CD4-positive, alpha-beta memory T cell (primary cell): ENCODE measurements around the gene KCNQ1. TPM values are rescaled to one million over a fixed set of nuclear protein-coding genes. Genes with fewer than 3 reads are reported as not detected.
A peak's percentile ranks its signal among the peaks of the same experiment; 100 is the strongest.

Experiments used
- CTCF ChIA-PET: fragments of 350-600 bp; sonication (Branson Sonifier 250); formaldehyde crosslinking; loops from one replicate; lab custom pipeline; 2021; ENCODE audit warnings: inconsistent platforms; ENCODE audit not compliant: partially characterized antibody; lab: Charles Lee
- POLR2A ChIA-PET: fragments of 350-600 bp; sonication (Branson Sonifier 250); formaldehyde crosslinking; loops from one replicate; lab custom pipeline; 2021; ENCODE audit not compliant: partially characterized antibody; lab: Charles Lee
- DNase-seq, 5 donors: peaks; one replicate each; pipeline versions ENCODE4 v3.0.0 to v3.0.0-alpha.2; 2020 to 2022; ENCODE audit warnings: mixed read lengths in 1 of 5
- H3K27ac ChIP-seq: one replicate; pipeline ENCODE4 v1.7.0; 2013; ENCODE audit warnings: low read depth, low read length
- H3K27me3 ChIP-seq: 2 replicates; pipeline ENCODE4 v1.7.0; 2013; ENCODE audit warnings: mild to moderate bottlenecking, low read length, moderate library complexity; ENCODE audit not compliant: insufficient read depth
- H3K36me3 ChIP-seq: 2 replicates; pipeline ENCODE4 v1.7.0; 2013; ENCODE audit warnings: mild to moderate bottlenecking, low read length, moderate library complexity; ENCODE audit not compliant: insufficient read depth
- H3K4me1 ChIP-seq: 2 replicates; pipeline ENCODE4 v1.7.0; 2013; ENCODE audit warnings: mild to moderate bottlenecking, low read length, moderate library complexity; ENCODE audit not compliant: insufficient read depth
- H3K4me3 ChIP-seq, 2 donors: one replicate each; pipeline ENCODE4 v1.7.0; 2013; ENCODE audit warnings: low read length in 2 of 2, mild to moderate bottlenecking in 1 of 2
- H3K9me3 ChIP-seq, 2 donors: one replicate each; pipeline ENCODE4 v1.7.0; 2013; ENCODE audit warnings: low read length in 2 of 2, control low read depth in 1 of 2; ENCODE audit not compliant: control insufficient read depth in 1 of 2
- H3K27ac Mint-ChIP-seq, 7 donors: one replicate each; pipeline ENCODE4 v1.8.0; 2020 to 2021; ENCODE audit warnings: mixed read lengths in 7 of 7, mild to moderate bottlenecking in 6 of 7, inconsistent platforms in 3 of 7, moderate library complexity in 3 of 7
- H3K27me3 Mint-ChIP-seq, 2 donors: one replicate each; pipeline ENCODE4 v1.8.0; 2020 to 2021; ENCODE audit warnings: mixed read lengths in 2 of 2
- H3K36me3 Mint-ChIP-seq, 2 donors: one replicate each; pipeline ENCODE4 v1.8.0; 2020 to 2021; ENCODE audit warnings: mixed read lengths in 2 of 2, inconsistent platforms in 1 of 2, mild to moderate bottlenecking in 1 of 2
- H3K4me1 Mint-ChIP-seq, 4 donors: one replicate each; pipeline ENCODE4 v1.8.0; 2020 to 2021; ENCODE audit warnings: mixed read lengths in 4 of 4, mild to moderate bottlenecking in 1 of 4
- H3K4me3 Mint-ChIP-seq, 8 donors: one replicate each; pipeline ENCODE4 v1.8.0; 2020 to 2021; ENCODE audit warnings: mixed read lengths in 8 of 8, mild to moderate bottlenecking in 7 of 8, moderate library complexity in 6 of 8, inconsistent platforms in 3 of 8
- H3K9me3 Mint-ChIP-seq, 8 donors: one replicate each; pipeline ENCODE4 v1.8.0; 2020 to 2021; ENCODE audit warnings: mixed read lengths in 8 of 8, mild to moderate bottlenecking in 5 of 8, inconsistent platforms in 3 of 8, moderate library complexity in 1 of 8
- intact Hi-C: fragments of 100-400 bp; cut with micrococcal nuclease; formaldehyde crosslinking; loops from one replicate; pipeline ENCODE4 v1.15.1; 2023
- polyA plus RNA-seq, 2 donors: library from polyadenylated mRNA; unstranded; fragments of 300-500 nt; fragmentation: Illumina TruSeq; gene quantifications; one replicate each; pipeline ENCODE4 v1.2.3, GENCODE V29; 2021
- total RNA-seq, 2 experiments: library from RNA; stranded (reverse); gene quantifications; one replicate each; pipeline ENCODE4 v1.2.3, GENCODE V29; 2021

Gene KCNQ1
- total and polyA plus RNA-seq, 4 experiments from 2014 or later = 5.4 to 21.7 (median 21.5) TPM

GRCh38 chr11:2529173-2529572, 84.4 kb downstream of the KCNQ1 start:
- no peak for DNase-seq
- no peak overlapping the region for H3K4me3 ChIP-seq
- no peak overlapping the region for H3K27ac ChIP-seq
- H3K36me3 ChIP-seq = no peaks in the 10 kb centered on the region
- H3K27me3 Mint-ChIP-seq = no peaks in the 10 kb centered on the region
- peaks cover 27% of the 10 kb centered on the region for H3K4me1 ChIP-seq
- no peak overlapping the region for H3K4me3 Mint-ChIP-seq
- ChIA-PET CTCF (interaction anchor here (1.1 to 2.0 kb wide), 3 partner anchors 102 to 108 kb away, joined by 3 to 6 read pairs (median 5); no protein-coding TSS in a partner anchor), POLR2A (interaction anchor here (1.1 kb wide), 1 partner anchor 129 kb away, joined by 3 read pairs; the partner anchor contains the start of gene TSSC4)
- H3K27ac Mint-ChIP-seq = peak overlapping the region in 1 of 7 donors; percentile 13
- peaks cover 0 to 2% of the 10 kb centered on the region in 2 donors for H3K36me3 Mint-ChIP-seq
- H3K9me3 ChIP-seq = no peaks in the 10 kb centered on the region
- intact Hi-C loops = no loop called here
- H3K27me3 ChIP-seq = no peaks in the 10 kb centered on the region
- peaks cover 14 to 52% (median 36%) of the 10 kb centered on the region in 4 donors for H3K4me1 Mint-ChIP-seq
- peaks cover 0 to 1% (median 0%) of the 10 kb centered on the region in 8 donors for H3K9me3 Mint-ChIP-seq

GRCh38 chr11:2529636-2530035, 84.8 kb downstream of the KCNQ1 start:
- H3K36me3 Mint-ChIP-seq = peaks cover 0 to 2% of the 10 kb centered on the region in 2 donors
- H3K27me3 ChIP-seq = no peaks in the 10 kb centered on the region
- H3K36me3 ChIP-seq = no peaks in the 10 kb centered on the region
- no peak overlapping the region for H3K4me3 ChIP-seq
- peaks cover 14 to 50% (median 35%) of the 10 kb centered on the region in 4 donors for H3K4me1 Mint-ChIP-seq
- POLR2A ChIA-PET = no interaction called here
- no peak overlapping the region for H3K27ac Mint-ChIP-seq
- DNase-seq = no peak
- intact Hi-C loops = loop anchor here (5.0 kb wide), 2 partner anchors 87 to 332 kb away; partner anchors contain the start of gene TRPM5
- no peak overlapping the region for H3K4me3 Mint-ChIP-seq
- peaks cover 0 to 1% (median 0%) of the 10 kb centered on the region in 8 donors for H3K9me3 Mint-ChIP-seq
- H3K4me1 ChIP-seq = peaks cover 27% of the 10 kb centered on the region
- H3K27ac ChIP-seq = no peak overlapping the region
- H3K27me3 Mint-ChIP-seq = no peaks in the 10 kb centered on the region
- H3K9me3 ChIP-seq = no peaks in the 10 kb centered on the region
- CTCF ChIA-PET = interaction anchor here (1.1 to 1.8 kb wide), 2 partner anchors 102 to 103 kb away, joined by 3 to 5 read pairs; no protein-coding TSS in a partner anchor

- H3K27ac Mint-ChIP-seq = peak overlapping the region in 2 of 7 donors; percentile 43 to 47
- intact Hi-C loops = loop anchor here (5.0 kb wide), 2 partner anchors 88 to 333 kb away; partner anchors contain the start of gene TRPM5
- no peak overlapping the region for H3K4me3 ChIP-seq
- H3K9me3 ChIP-seq = no peaks in the 10 kb centered on the region
- CTCF ChIA-PET = interaction anchor here (0.7 to 6.8 kb wide), 23 partner anchors 8 to 560 kb away, joined by 3 to 303 read pairs (median 5); partner anchors contain the start of genes CDKN1C, PHLDA2 and TRPM5
- no peak overlapping the region for H3K27ac ChIP-seq
- POLR2A ChIA-PET = no interaction called here
- H3K27me3 Mint-ChIP-seq = no peaks in the 10 kb centered on the region
- no peak overlapping the region for H3K4me3 Mint-ChIP-seq
- DNase-seq = no peak
- peaks cover 13 to 44% (median 32%) of the 10 kb centered on the region in 4 donors for H3K4me1 Mint-ChIP-seq
- H3K4me1 ChIP-seq = peaks cover 27% of the 10 kb centered on the region
- H3K36me3 ChIP-seq = no peaks in the 10 kb centered on the region
- no peaks in the 10 kb centered on the region for H3K27me3 ChIP-seq
- H3K36me3 Mint-ChIP-seq = peaks cover 0 to 2% of the 10 kb centered on the region in 2 donors
- H3K9me3 Mint-ChIP-seq = peaks cover 0 to 1% (median 0%) of the 10 kb centered on the region in 8 donors
Observed at GRCh38 chr11:2530131-2530854, 85.5 kb downstream of the KCNQ1 start.

- intact Hi-C loops = loop anchor here (1.0 to 5.0 kb wide), 3 partner anchors 89 to 334 kb away; partner anchors contain the start of gene TRPM5
- DNase-seq = no peak
- Mint-ChIP-seq H3K27me3 (no peaks in the 10 kb centered on the region), H3K4me3 (no peak overlapping the region), H3K4me1 (peaks cover 9 to 38% (median 26%) of the 10 kb centered on the region in 4 donors), H3K36me3 (peaks cover 0 to 2% of the 10 kb centered on the region in 2 donors), H3K9me3 (peaks cover 0 to 1% (median 0%) of the 10 kb centered on the region in 8 donors), H3K27ac (no peak overlapping the region)
- CTCF ChIA-PET = interaction anchor here (0.7 to 6.8 kb wide), 26 partner anchors 9 to 560 kb away, joined by 3 to 303 read pairs (median 5); partner anchors contain the start of genes CDKN1C, PHLDA2 and TRPM5
- Histone ChIP-seq H3K36me3 (no peaks in the 10 kb centered on the region), H3K4me3 (no peak overlapping the region), H3K27me3 (no peaks in the 10 kb centered on the region), H3K27ac (no peak overlapping the region), H3K4me1 (peaks cover 23% of the 10 kb centered on the region), H3K9me3 (no peaks in the 10 kb centered on the region)
- POLR2A ChIA-PET = interaction anchor here (1.2 kb wide), 1 partner anchor 103 kb away, joined by 3 read pairs; no protein-coding TSS in a partner anchor
Observed at GRCh38 chr11:2530855-2531200, 86.0 kb downstream of the KCNQ1 start.

GRCh38 chr11:2531277-2531986, 86.6 kb downstream of the KCNQ1 start:
- H3K9me3 Mint-ChIP-seq = peaks cover 0 to 1% (median 0%) of the 10 kb centered on the region in 8 donors
- no peak overlapping the region for H3K27ac Mint-ChIP-seq
- intact Hi-C loops = loop anchor here (1.0 to 5.0 kb wide), 3 partner anchors 89 to 334 kb away; partner anchors contain the start of gene TRPM5
- ChIA-PET POLR2A (interaction anchor here (0.5 to 3.0 kb wide), 7 partner anchors 86 to 481 kb away, joined by 3 to 17 read pairs (median 6); no protein-coding TSS in a partner anchor), CTCF (interaction anchor here (0.6 to 6.8 kb wide), 37 partner anchors 9 to 559 kb away, joined by 3 to 303 read pairs (median 4); partner anchors contain the start of genes CDKN1C, PHLDA2, TRPM5 and TSSC4)
- DNase-seq = peak; percentile 51 to 67 (median 54)
- H3K4me1 Mint-ChIP-seq = peaks cover 6 to 32% (median 21%) of the 10 kb centered on the region in 4 donors
- Histone ChIP-seq H3K4me1 (peaks cover 17% of the 10 kb centered on the region), H3K4me3 (no peak overlapping the region), H3K27me3 (no peaks in the 10 kb centered on the region), H3K9me3 (no peaks in the 10 kb centered on the region), H3K27ac (no peak overlapping the region), H3K36me3 (no peaks in the 10 kb centered on the region)
- H3K27me3 Mint-ChIP-seq = no peaks in the 10 kb centered on the region
- peaks cover 0 to 2% of the 10 kb centered on the region in 2 donors for H3K36me3 Mint-ChIP-seq
- peak overlapping the region in 1 of 8 donors; percentile 39 for H3K4me3 Mint-ChIP-seq

- intact Hi-C loops = loop anchor here (1.0 to 5.0 kb wide), 7 partner anchors 90 to 685 kb away; partner anchors contain the start of gene TRPM5
- Mint-ChIP-seq H3K4me1 (peaks cover 6 to 25% (median 17%) of the 10 kb centered on the region in 4 donors), H3K27me3 (no peaks in the 10 kb centered on the region), H3K36me3 (peaks cover 0 to 2% of the 10 kb centered on the region in 2 donors), H3K4me3 (no peak overlapping the region), H3K9me3 (peaks cover 0 to 1% (median 0%) of the 10 kb centered on the region in 8 donors), H3K27ac (peak overlapping the region in 1 of 7 donors; percentile 24)
- ChIA-PET POLR2A (interaction anchor here (1.1 to 3.0 kb wide), 7 partner anchors 87 to 360 kb away, joined by 3 to 17 read pairs (median 6); no protein-coding TSS in a partner anchor), CTCF (interaction anchor here (0.6 to 6.8 kb wide), 38 partner anchors 10 to 559 kb away, joined by 3 to 303 read pairs (median 4); partner anchors contain the start of genes CDKN1C, PHLDA2, TRPM5 and TSSC4)
- H3K27me3 ChIP-seq = no peaks in the 10 kb centered on the region
- H3K4me3 ChIP-seq = no peak overlapping the region
- no peaks in the 10 kb centered on the region for H3K36me3 ChIP-seq
- no peaks in the 10 kb centered on the region for H3K9me3 ChIP-seq
- peaks cover 14% of the 10 kb centered on the region for H3K4me1 ChIP-seq
- DNase-seq = no peak
- no peak overlapping the region for H3K27ac ChIP-seq
Observed at GRCh38 chr11:2531987-2532703, 87.3 kb downstream of the KCNQ1 start.
